Mucosa of gallbladder (tissue), 1 donor: ENCODE data around the gene RBBP8. TPM values are rescaled to one million over a fixed set of nuclear protein-coding genes. Genes with fewer than 3 reads are reported as not detected.

Experiments used
- DNase-seq: peaks from one replicate; pipeline ENCODE4 v3.0.0-alpha.2; 2020; ENCODE audit warnings: low spot score
- total RNA-seq: library from RNA; stranded (reverse); gene quantifications from one replicate; pipeline ENCODE4 v1.2.1, GENCODE V29; 2021
- donor health status: DM: no; HTN: no; CAD: no.

The RBBP8 gene
- total RNA-seq, 1 donor from 2014 or later: 30.5 TPM

DNA sequence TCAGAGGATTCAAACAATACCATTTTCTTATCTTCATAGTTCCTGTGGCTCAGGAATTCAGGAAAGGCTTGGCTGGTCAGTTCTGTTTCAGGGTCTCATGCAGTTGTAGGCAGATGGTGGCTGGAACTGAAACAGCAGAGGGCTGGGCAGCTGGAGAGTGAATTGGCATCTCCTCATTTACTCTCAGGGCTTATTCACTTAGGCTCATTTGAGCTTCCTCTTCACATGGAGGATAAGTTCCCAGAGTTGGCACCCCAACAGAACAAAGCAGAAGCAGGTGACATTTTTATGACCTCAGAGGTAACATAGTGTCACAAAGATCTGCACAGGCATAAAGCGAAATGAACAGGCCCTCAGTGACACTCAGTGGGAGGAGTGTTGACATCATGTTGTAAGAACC lies 66.1 kb downstream of the RBBP8 start:
- DNase-seq: no peak

DNA sequence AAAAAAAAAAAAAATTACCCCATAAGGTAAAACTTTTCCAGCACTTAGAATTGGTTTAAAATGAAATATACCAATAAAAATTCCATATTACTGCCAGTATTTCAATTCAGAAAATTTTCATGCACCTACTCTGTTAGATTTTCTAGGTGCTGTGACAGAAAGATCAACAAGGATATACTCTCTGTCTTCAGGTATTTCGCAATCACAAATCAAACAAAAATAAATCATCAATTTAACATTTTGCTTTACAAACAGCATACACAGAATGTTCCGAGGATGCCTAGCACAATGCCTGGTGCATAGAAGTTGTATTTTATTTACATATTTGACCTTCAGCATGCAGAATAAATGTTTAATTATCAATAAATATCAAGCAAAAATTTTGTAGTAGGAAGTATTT lies 66.5 kb downstream of the RBBP8 start:
- DNase-seq: no peak

DNA sequence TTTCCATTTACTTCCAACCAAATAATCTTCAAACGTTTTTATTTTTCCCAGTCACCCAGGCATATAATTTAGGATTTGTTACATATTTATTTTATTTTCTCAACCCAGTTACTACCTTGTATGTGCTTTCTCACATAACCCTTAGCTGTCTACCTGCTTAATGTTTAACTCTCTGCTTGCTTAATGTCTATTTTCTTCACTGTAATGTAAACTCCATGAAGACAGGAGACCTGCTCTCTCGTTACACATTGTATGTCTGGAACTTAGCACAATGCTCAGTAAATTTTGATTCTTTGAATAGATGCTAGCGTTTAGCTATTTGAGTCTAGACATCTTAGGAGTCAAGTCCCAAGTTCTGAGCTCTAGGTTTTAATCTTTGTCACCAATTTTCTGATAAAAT lies 70.2 kb downstream of the RBBP8 start:
- DNase-seq: no peak

DNA sequence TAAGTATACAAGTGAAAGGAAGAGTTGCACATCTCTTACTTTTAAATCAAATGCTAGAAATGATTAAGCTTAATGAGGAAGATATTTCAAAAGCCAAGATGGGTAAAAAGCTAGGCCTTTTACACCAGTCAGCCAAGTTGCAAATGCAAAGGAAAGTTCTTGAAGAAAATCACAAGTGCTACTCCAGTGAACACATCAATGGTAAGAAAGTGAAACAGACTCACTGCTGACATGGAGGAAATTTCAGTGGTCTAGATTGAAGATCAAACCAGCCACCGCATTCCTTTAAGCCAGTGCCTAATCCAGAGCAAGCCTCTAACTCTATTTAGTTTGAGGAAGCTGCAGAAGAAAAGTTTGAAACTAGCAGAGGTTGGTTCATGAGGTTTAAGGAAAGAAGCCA lies 79.1 kb downstream of the RBBP8 start:
- no peak for DNase-seq

DNA sequence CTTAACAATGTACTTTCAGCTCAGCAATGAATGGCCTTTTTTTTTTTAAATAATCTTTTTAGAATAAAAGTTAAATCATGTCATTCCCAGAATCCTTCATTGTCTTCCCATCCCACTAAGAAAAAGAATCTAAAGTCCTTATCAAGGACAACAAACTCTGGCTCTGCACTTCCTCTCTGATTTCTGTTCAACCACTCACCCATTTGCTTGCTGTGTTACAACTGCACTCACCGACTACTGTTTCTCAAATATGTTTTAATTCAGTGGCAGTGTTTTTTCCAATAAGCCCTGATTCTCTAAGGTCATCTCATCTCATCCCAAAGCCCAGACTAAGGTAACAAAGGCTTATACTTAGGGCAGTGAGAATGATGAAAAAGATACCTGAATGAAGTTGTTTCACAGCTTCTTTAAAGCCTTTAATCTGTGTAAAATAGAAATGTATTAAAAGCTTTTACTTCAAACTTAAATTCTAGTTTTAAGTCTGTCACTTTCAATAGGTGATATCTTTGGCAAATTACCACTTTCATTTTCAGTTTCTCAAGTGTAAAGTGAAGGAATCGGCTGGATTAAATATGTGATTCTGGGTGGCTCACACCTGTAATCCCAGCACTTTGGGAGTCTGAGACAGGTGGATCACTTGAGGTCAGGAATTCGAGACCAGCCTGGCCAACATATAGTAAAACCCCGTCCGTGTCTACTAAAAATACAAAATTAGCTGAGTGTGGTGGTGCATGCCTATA lies 87.6 kb downstream of the RBBP8 start:
- DNase-seq: no peak

DNA sequence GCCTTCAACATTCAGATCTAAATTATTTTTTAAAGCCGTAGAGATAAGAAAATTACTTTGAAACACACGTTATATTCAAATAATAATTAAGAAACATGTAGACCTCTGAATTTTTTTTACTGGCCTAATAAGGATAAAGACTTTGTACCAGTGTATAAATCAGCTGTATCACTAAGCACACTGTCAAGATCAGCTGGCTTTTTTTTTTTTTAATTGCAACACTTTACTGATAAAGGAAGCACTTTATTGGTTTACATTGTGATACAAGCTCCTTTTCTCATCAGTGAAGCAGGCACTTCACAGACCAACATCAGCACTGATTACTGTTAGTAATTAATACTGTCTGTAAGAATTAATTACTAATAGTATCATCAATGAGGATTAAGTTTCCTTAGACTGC lies 88.5 kb downstream of the RBBP8 start:
- no peak for DNase-seq

DNA sequence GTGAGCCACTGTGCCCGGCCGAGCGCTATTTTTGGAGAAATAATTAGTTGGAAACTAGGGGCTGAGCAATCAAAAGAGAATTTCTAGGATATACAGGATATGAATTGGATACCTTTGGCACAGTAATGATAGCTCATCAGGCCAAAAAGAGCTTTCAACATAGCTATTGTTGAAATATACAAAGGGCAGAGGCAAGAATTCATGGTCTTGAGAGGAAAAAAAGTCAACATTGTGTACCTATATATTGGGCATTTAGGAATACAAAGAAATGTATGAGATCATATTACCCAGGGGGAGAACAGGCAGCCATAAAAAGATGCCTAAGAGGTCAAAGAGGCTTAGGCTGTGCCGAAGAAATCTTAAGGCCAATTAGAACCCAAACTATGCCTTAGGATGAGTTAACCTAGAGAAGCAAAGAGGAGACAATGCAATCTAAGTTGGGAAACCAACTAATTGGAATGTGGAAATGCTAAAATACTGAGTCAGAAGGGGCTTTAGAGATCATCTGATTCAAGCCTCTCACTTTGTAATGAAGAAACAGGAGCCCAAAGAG lies 99.0 kb downstream of the RBBP8 start:
- no peak for DNase-seq

DNA sequence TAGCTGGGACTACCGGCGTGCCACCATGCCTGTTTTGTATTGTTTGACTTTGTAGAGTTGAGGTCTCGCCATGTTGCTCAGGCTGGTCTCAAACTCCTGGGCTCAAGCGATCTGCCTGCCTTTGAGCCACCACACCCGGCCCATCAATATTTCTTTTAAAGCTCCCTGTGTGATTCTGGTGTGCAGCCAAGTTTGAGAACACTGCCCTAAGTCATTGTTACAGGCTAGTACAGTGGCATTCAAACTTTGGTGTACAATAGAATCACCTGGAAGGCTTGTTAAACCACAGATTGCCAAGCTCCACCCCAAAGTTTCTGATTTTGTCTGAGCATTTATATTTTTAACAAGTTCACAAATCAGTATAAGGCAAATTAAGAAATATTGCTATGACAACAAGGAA lies 99.9 kb downstream of the RBBP8 start:
- peak; percentile 48 for DNase-seq

DNA sequence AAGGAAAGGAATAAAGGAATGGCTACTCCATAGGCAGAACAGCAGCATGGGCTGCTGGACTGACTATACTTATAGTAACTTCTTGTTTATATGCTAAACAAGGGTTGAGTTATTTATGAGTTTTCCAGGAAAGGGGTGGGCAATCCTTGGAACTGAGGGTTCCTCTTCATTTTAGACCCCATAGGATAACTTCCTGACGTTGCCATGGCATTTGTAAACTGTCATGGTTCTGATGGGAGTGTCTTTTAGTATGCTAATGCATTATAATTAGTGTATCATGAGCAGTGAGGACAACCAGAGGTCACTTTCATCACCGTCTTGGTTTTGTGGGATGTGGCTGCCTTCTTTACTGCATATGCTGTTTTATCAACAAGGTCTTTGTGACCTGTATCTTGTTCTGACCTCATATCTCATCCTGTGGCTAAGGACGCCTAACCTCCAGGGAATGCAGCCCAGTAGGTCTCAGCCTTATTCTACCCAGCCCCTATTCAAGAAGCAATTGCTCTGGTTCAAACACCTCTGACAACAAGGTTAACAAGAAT lies 103.6 kb downstream of the RBBP8 start:
- no peak for DNase-seq

DNA sequence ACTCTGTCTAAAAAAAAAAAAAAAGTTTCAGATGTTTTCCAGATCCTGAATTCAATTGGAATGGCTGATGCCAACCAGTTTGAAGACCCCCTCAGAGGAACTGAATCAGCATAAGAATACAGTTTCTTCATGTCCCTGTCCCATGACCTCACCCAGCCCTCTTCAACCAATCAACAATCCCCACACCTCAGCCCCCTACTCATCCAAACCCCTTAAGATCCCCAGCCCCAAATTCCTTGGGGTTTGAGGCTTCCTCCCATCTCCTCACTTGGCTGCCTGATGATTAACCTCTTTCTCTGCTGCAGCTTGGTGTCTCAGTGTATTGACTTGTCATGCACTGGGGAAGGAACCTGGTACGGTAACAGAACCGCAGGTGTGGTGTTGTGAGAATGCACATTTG lies 104.5 kb downstream of the RBBP8 start:
- no peak for DNase-seq

DNA sequence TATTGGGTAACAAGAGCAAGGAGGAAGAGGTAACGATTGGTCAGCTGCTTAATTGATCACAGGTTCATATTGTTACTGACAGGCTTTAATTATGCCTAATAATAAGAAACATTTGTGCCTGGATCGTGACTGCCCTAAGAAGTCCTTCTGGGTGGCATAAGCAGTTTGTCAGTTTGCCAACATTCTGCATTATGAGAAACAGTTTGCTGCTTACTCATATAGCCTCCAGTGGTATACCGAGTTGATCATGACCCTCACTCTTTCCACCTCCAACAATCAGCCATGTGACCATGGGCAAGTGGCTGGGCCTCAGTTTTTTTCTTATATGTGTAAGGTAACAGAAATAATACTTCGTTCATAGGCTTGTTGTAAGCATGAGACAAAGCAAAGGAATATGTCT lies 105.6 kb downstream of the RBBP8 start:
- DNase-seq: no peak

DNA sequence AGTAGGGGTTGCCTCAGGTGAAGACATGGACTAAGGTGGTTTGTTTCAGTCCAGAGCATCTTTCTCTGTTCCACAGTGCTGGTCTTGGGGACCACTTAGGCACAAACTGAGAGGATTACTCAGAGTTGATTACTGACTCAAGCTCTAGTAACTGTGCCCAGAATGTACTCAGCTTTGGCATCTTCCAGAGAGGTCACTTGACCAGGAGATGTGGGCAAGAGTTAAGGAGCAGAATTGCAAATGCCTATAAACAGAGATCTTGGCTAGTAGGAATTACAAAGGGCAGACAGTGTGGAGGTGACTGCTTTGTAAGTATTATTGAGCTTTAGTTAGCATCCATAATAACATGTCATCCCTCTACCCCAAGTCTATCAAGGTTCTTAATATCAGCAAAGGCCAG lies 109.0 kb downstream of the RBBP8 start:
- DNase-seq: no peak

DNA sequence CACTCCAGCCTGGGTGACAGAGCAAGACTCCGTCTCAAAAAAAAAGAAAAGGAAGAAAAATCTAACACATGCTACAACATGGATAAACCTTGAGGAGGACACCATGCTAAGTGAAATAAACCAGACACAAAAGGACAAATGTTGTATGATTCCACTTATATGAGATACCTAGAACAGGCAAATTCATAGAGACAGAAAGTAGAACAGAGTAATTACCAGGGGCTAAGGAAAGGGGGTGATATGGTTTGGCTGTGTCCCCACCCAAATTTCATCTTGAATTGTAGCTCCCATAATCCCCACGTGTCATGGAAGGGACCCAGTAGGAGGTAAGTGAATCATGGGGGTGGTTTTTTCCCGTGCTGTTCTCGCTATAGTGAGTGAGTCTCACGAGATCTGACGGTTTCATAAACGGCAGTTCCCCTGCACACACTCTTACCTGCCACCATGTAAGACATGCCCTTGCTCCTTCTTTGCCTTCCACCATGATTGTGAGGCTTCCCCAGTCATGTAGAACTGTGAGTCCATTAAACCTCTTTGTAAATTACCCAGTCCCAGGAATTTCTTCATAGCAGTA lies 110.8 kb downstream of the RBBP8 start:
- DNase-seq: no peak

DNA sequence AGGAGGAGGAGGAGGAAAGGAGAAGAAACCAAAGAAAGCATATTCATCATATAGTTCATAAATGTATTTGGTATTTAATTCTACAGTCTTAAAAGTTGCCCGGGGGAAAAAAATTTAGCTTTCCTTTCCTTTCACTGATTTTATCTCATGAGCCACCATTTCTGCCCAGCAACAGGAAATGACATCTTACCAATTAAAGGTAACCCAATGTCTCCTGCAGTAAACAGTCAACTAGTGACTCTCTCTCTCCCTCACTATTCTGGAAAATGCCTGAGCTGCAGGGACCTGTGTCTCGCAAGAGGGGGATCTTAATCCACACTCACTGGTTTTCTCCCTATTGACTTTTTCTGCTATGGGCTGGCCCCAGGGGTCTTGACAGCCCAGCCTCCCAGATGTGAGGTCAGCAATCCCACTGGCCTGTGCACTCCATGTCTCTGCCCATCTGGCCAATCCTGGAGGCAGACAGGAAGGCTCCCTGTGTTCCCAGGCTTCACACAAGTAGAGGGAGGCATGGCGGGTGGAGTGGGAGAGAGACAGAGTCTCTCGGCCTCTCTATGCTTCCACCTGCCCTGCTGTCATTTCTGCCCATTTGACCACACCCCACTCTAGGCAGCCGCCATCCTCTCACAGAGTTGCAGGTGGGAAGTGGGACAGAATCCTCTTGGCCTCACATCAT lies 116.7 kb downstream of the RBBP8 start:
- no peak for DNase-seq

DNA sequence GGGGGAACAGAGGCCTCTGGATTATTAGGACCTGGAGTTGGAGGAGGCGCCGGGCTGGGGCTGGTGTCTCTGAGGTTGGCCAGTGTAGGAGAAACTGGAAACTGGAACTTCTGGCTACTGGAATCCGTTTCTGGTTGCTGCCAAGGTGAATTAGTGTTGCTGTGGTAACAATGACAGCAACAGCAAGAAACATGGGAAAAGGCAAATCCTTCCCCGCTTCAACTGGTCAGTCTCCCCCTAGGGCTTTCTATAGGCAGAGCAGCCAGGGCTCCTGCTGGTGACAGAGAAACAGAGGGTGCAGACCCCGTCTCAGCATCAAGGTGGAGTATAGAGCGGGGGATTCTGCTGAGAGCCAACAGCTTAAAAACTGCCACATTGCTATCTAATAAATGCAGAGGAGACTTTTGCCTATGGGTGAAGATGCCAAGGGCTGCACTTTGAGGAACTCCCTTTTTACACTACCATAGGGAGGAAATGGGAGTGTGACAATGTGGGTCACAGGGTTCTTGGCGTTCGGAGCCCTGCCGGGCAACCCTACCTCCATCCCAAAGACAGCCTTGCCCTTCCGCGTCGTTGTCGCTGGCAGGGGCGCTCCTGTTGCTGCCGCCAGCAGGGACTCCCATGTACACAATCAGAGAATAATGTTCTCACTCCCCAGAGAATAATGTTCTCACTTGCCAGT lies 120.8 kb downstream of the RBBP8 start:
- DNase-seq: no peak

DNA sequence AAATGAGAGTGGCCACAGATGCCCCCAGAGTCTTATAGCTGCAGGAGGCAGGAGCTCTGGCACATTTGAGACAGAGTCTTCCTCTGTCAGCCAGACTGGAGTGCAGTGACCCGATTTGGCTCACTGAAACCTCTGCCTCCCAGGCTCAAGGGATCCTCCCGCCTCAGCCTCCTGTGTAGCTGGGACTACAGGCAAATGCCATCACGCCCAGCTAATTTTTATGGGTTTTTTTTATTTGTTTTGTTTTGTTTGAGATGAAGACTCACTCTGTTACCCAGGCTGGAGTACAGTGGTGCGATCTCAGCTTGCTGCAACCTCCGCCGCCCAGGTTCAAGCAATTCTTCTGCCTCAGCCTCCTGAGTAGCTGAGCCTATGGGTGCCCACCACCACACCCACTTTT lies 121.4 kb downstream of the RBBP8 start:
- no peak for DNase-seq

DNA sequence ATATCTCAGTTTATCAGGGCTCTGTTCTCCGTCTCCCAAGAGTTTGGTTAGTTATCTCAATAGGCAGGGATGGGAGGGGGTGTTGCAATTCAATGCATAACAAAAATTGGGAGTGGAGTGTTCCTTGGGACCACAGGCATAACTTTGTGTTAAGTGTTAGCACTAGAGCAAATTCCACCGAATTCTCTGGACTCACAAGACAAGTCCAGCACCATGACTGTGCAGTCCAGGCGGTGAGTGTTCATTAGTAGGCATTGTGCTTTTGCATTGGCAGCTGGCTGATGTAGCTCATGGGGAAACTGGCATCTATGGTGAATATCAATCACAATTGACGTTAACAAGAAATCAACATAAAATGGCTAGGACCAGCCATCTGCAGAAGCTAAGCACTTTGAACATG lies 123.2 kb downstream of the RBBP8 start:
- DNase-seq: no peak

DNA sequence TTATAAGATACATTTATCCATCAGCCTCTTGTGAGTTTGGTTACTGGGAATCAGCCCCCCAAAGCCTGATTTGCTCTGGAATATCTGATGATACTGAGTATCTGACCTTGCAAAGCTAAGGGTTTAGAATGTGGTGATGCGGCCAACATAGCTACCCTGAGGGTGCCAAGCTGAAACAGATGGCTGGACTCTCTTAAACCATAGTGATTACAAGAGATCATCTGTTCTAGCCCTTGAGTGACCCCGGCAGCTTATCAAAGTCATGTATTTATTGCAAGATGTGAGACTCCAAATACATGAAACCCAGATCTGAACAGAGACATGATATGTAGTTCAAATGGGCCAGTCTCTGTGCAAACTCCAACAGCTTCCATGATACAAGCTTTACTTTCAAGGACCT lies 124.0 kb downstream of the RBBP8 start:
- no peak for DNase-seq

DNA sequence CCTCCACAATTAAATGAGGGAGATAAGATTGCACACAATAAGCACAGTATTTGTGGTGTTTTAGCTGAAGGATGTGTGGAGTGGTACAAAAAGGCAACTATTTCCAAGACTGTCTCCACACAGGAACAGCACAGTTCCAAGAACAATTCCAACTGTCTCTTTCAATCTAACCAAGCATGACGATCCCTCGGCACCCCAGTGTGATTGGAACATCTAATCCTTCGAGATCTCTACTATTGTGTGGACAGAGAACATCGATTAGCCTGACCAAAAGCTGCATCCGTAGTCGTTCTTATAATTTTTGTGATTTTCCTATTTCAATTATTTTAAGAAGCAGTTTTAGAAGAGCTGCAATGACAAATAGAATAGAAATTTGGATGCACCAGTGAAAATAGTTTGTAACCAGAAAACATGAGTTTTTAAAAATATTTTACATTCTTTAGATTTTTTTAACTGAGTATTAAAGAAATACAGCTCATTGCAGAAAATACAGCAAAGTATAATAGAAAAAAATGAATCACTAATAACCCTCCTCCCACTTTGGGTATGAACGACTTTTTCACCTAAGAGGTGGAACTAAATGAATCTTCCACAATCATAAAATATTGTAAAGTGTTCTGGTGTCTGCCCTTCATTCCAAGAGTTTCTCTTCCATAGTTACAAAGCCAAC lies 125.8 kb downstream of the RBBP8 start:
- no peak for DNase-seq

DNA sequence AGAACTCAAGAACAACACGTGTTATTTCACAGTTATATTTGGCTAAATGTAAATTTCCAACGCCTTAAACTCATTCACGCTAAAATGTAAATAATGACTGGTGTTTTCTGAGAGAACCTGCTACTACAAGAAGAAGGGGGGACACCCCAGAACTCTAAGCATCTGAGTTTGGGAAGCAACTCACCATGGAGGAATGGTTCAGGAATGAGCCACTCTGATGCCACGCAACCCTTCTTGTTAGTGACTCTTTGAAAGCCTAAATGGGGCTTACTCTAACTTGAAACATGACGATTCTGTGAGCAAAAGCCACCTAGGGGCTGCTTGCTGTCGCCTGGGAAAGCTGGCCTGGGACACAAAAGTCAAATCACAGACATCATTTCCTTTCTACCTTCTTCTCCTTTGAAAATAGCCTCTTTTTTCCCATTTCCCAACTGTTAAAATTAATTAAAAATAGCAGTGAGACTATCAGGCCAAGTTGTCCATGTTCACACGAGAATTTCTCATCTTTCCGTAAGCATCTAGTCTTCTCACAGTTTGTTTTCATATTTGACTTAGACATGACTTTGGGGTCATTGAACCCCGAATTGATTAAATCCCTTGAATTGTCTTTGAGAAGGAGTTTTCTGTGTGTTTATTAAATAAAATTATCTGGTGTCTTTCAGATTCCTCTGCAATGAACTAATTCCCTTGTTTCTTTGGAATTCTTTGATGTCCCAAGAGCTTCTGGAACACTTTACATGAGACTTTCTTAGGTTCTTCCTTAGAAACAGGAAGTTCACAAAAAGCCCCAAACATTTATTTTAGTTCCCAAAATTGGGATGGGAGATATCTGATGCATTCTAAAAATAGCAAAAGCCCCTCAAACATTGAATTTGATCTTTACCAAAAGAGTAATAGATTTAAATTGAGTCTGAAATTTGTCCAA lies 126.7 kb downstream of the RBBP8 start:
- DNase-seq: no peak

DNA sequence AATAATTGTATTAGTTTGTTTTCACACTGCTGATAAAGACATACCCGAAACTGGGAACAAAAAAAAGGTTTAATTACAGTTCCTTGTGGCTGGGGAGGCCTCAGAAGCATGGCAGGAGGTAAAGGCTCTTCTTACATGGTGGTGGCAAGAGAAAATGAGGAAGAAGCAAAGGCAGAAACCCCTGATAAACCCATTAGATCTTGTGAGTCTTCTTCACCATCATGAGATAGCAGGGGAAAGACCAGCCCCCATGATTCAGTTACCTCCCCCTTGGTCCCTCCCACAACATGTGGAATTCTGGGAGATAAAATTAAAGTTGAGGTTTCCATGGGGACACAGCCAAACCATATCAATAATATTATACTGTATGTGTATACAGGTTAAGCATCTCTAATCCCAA lies 128.9 kb downstream of the RBBP8 start:
- DNase-seq: no peak
